Ramos (cell line): ENCODE measurements around the gene PARD3.

ENCODE experiments used
- in situ Hi-C: fragments of 300-500 bp; cut with MboI; formaldehyde crosslinking; loops from one replicate; pipeline ENCODE4 v1.14.3; 2022; ENCODE audit warnings: low sequenced_read_pairs; ENCODE audit not compliant: unreplicated experiment

Gene PARD3

GRCh38 chr10:34116220-34116641 lies 698.9 kb downstream of the PARD3 start:
- in situ Hi-C loops: no loop called here

- in situ Hi-C loops: no loop called here
Observed at GRCh38 chr10:34114914-34115313, 700.2 kb downstream of the PARD3 start.

- in situ Hi-C loops: no loop called here
Observed at GRCh38 chr10:34113504-34114225, 701.4 kb downstream of the PARD3 start.

GRCh38 chr10:34112171-34112782 lies 702.8 kb downstream of the PARD3 start:
- in situ Hi-C loops: no loop called here

- in situ Hi-C loops: no loop called here
Observed at GRCh38 chr10:34111179-34111578, 703.9 kb downstream of the PARD3 start.

GRCh38 chr10:34109952-34110702 lies 705.0 kb downstream of the PARD3 start:
- in situ Hi-C loops: no loop called here

- in situ Hi-C loops: no loop called here
Observed at GRCh38 chr10:34109495-34109894, 705.6 kb downstream of the PARD3 start.

GRCh38 chr10:34107626-34108516 lies 707.2 kb downstream of the PARD3 start:
- in situ Hi-C loops: no loop called here

- in situ Hi-C loops: no loop called here
Observed at GRCh38 chr10:34106356-34106885, 708.7 kb downstream of the PARD3 start.

- in situ Hi-C loops: no loop called here
Observed at GRCh38 chr10:34104829-34105572, 710.1 kb downstream of the PARD3 start.

- in situ Hi-C loops: no loop called here
Observed at GRCh38 chr10:34102893-34103506, 712.1 kb downstream of the PARD3 start.

- in situ Hi-C loops: no loop called here
Observed at GRCh38 chr10:34102237-34102673, 712.8 kb downstream of the PARD3 start.

- in situ Hi-C loops: no loop called here
Observed at GRCh38 chr10:34101001-34101400, 714.1 kb downstream of the PARD3 start.

- in situ Hi-C loops: no loop called here
Observed at GRCh38 chr10:34098821-34099567, 716.1 kb downstream of the PARD3 start.

GRCh38 chr10:34097682-34098081 lies 717.4 kb downstream of the PARD3 start:
- in situ Hi-C loops: no loop called here

- in situ Hi-C loops: no loop called here
Observed at GRCh38 chr10:34094961-34095360, 720.1 kb downstream of the PARD3 start.

GRCh38 chr10:34094146-34094696 lies 720.9 kb downstream of the PARD3 start:
- in situ Hi-C loops: no loop called here

- in situ Hi-C loops: no loop called here
Observed at GRCh38 chr10:34092891-34093290, 722.2 kb downstream of the PARD3 start.
